Activated CD4-positive, alpha-beta T cell treated with anti-CD3 and anti-CD28 coated beads, Interleukin-2, amount 10 ng/mL, durations not matched to agents 7 days and 5 days (primary cell): ENCODE data around the gene CRYL1. TPM values are rescaled to one million over a fixed set of nuclear protein-coding genes. Genes with fewer than 3 reads are reported as not detected.
"Not testable (repeated sequence)": the region's sequence is repeated elsewhere in the genome, so short reads cannot be mapped to it uniquely, and the experiment has no call there.

Experiments used
- CTCF ChIA-PET: fragments of 350-600 bp; sonication (Branson Sonifier 250); formaldehyde crosslinking; loops from one replicate; lab custom pipeline; 2021; ENCODE audit warnings: antibody characterized with exemption; lab: Charles Lee
- POLR2A ChIA-PET: fragments of 350-600 bp; sonication (Branson Sonifier 250); formaldehyde crosslinking; loops from one replicate; lab custom pipeline; 2021; ENCODE audit warnings: antibody characterized with exemption; lab: Charles Lee
- DNase-seq: peaks from one replicate; pipeline ENCODE4 v3.0.0-alpha.2; 2020
- H3K27ac Mint-ChIP-seq: one replicate; pipeline ENCODE4 v1.8.0; 2021; ENCODE audit warnings: mild to moderate bottlenecking, moderate library complexity, mixed read lengths
- H3K27me3 Mint-ChIP-seq: one replicate; pipeline ENCODE4 v1.8.0; 2021; ENCODE audit warnings: mixed read lengths
- H3K36me3 Mint-ChIP-seq: one replicate; pipeline ENCODE4 v1.8.0; 2021; ENCODE audit warnings: low read depth, mixed read lengths
- H3K4me1 Mint-ChIP-seq: one replicate; pipeline ENCODE4 v1.8.0; 2021; ENCODE audit warnings: mixed read lengths
- H3K4me3 Mint-ChIP-seq: one replicate; pipeline ENCODE4 v1.8.0; 2021; ENCODE audit warnings: mild to moderate bottlenecking, moderate library complexity, mixed read lengths
- H3K9me3 Mint-ChIP-seq: one replicate; pipeline ENCODE4 v1.8.0; 2021; ENCODE audit warnings: mixed read lengths
- total RNA-seq, 2 experiments: library from RNA; stranded (reverse); gene quantifications; one replicate each; pipeline ENCODE4 v1.2.3, GENCODE V29; 2021

CRYL1 gene
- total RNA-seq, 2 experiments from 2014 or later: 10.5 to 11.7 TPM

GRCh38 chr13:20436505-20436904 lies 89.2 kb downstream of the CRYL1 start:
- peaks cover 2% of the 10 kb centered on the region for H3K9me3 Mint-ChIP-seq
- CTCF ChIA-PET: interaction anchor here (1.2 kb wide), 1 partner anchor 11 kb away, joined by 4 read pairs; no protein-coding TSS in a partner anchor
- H3K36me3 Mint-ChIP-seq: peaks cover 8% of the 10 kb centered on the region
- no peaks in the 10 kb centered on the region for H3K4me1 Mint-ChIP-seq
- POLR2A ChIA-PET: no interaction called here
- DNase-seq: no peak
- H3K27ac Mint-ChIP-seq: no peak overlapping the region
- H3K27me3 Mint-ChIP-seq: no peaks in the 10 kb centered on the region
- H3K4me3 Mint-ChIP-seq: no peak overlapping the region

- Mint-ChIP-seq H3K27me3 (no peaks in the 10 kb centered on the region), H3K36me3 (peaks cover 8% of the 10 kb centered on the region), H3K4me1 (no peaks in the 10 kb centered on the region), H3K27ac (no peak overlapping the region), H3K9me3 (peaks cover 2% of the 10 kb centered on the region), H3K4me3 (no peak overlapping the region)
- no peak for DNase-seq
- ChIA-PET CTCF (interaction anchor here (1.1 to 1.2 kb wide), 2 partner anchors 11 to 12 kb away, joined by 3 to 4 read pairs; no protein-coding TSS in a partner anchor), POLR2A (no interaction called here)
Measured at GRCh38 chr13:20435616-20436368, 89.9 kb downstream of the CRYL1 start.

- H3K4me3 Mint-ChIP-seq, CTCF ChIA-PET, H3K36me3 Mint-ChIP-seq, H3K9me3 Mint-ChIP-seq, H3K27me3 Mint-ChIP-seq, POLR2A ChIA-PET, DNase-seq, H3K4me1 Mint-ChIP-seq, H3K27ac Mint-ChIP-seq: not testable (repeated sequence)
Measured at GRCh38 chr13:20434210-20434609, 91.4 kb downstream of the CRYL1 start.

GRCh38 chr13:20431687-20432384 lies 93.8 kb downstream of the CRYL1 start:
- H3K4me1 Mint-ChIP-seq: peaks cover 4% of the 10 kb centered on the region
- H3K4me3 Mint-ChIP-seq: no peak overlapping the region
- H3K9me3 Mint-ChIP-seq: peaks cover 2% of the 10 kb centered on the region
- ChIA-PET POLR2A (no interaction called here), CTCF (interaction anchor here (1.6 kb wide), 1 partner anchor 12 kb away, joined by 3 read pairs; no protein-coding TSS in a partner anchor)
- peaks cover 7% of the 10 kb centered on the region for H3K36me3 Mint-ChIP-seq
- no peak for DNase-seq
- H3K27ac Mint-ChIP-seq: no peak overlapping the region
- no peaks in the 10 kb centered on the region for H3K27me3 Mint-ChIP-seq

DNA sequence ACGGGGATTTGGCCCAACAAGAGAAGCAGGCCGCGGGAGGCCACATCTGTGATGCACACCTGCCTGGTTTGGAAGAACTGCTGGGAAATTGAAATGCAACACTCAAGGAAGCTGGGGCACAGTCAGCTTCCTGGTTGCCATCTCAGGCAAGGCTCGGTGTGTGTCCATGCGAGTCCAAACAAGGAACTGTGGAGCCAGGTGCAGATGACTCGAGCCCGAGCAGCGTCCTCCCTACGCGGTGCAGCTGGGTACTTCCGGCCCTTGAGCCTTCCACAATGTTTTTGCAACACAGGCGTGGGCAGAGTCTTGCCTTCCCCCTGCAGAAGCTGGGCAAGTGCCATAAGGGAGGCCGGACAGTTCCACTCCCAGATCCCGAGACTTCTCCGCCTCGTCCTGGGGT lies 94.6 kb downstream of the CRYL1 start:
- Mint-ChIP-seq H3K27ac (no peak overlapping the region), H3K4me3 (no peak overlapping the region), H3K4me1 (peaks cover 4% of the 10 kb centered on the region), H3K27me3 (no peaks in the 10 kb centered on the region), H3K9me3 (peaks cover 2% of the 10 kb centered on the region), H3K36me3 (peaks cover 7% of the 10 kb centered on the region)
- CTCF ChIA-PET: no interaction called here
- no peak for DNase-seq
- POLR2A ChIA-PET: no interaction called here

DNA sequence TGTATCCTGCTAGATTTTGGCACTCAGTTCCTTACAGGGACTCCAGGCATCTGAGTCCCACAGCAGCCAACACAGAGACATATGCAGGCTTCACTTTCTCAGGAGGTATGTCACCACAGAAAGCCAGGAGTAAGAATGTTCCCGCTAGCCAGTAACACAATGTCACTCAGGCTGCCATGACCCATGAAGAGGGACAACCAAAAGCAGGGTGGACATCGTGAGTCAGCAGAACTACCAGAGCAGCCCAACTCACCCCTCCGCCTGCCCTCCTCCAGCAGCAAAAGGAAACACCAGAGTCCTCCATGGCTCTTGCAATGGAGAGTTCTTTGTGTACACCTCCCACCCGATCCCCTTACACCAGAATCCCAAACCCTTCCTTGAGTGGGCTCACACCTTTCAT lies 95.4 kb downstream of the CRYL1 start:
- Mint-ChIP-seq H3K9me3 (peaks cover 2% of the 10 kb centered on the region), H3K36me3 (peaks cover 9% of the 10 kb centered on the region), H3K27ac (no peak overlapping the region), H3K27me3 (no peaks in the 10 kb centered on the region), H3K4me1 (peaks cover 8% of the 10 kb centered on the region), H3K4me3 (no peak overlapping the region)
- ChIA-PET POLR2A (no interaction called here), CTCF (no interaction called here)
- DNase-seq: no peak

DNA sequence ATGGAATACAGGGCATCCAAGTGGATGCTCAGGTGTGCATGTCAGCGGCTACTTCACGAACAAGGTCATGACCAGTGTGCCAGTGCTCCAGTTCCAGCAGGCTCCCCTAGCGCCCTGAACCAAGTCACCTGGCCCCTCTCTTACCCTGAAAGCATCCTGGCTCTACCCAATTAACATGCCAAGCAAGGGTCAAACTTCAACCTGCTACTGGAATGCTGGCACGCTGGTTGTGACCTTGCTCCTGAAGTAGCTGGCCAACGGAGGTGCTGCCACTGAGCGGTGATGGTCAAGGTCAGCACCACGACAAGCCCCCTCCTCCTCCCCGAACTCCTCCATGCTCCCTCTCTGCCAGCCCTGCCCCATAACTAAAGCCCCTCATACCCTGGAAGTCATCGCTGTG lies 96.0 kb downstream of the CRYL1 start:
- H3K36me3 Mint-ChIP-seq: peaks cover 7% of the 10 kb centered on the region
- DNase-seq: no peak
- ChIA-PET CTCF (no interaction called here), POLR2A (no interaction called here)
- peaks cover 2% of the 10 kb centered on the region for H3K9me3 Mint-ChIP-seq
- H3K4me1 Mint-ChIP-seq: peaks cover 8% of the 10 kb centered on the region
- H3K27me3 Mint-ChIP-seq: no peaks in the 10 kb centered on the region
- H3K27ac Mint-ChIP-seq: no peak overlapping the region
- H3K4me3 Mint-ChIP-seq: no peak overlapping the region

- H3K4me3 Mint-ChIP-seq: no peak overlapping the region
- no peak for DNase-seq
- CTCF ChIA-PET: interaction anchor here (0.6 to 1.0 kb wide), 2 partner anchors 21 to 173 kb away, joined by 3 read pairs; no protein-coding TSS in a partner anchor
- peaks cover 7% of the 10 kb centered on the region for H3K36me3 Mint-ChIP-seq
- peaks cover 8% of the 10 kb centered on the region for H3K4me1 Mint-ChIP-seq
- POLR2A ChIA-PET: no interaction called here
- no peaks in the 10 kb centered on the region for H3K9me3 Mint-ChIP-seq
- no peaks in the 10 kb centered on the region for H3K27me3 Mint-ChIP-seq
- H3K27ac Mint-ChIP-seq: no peak overlapping the region
Measured at GRCh38 chr13:20428666-20429644, 96.7 kb downstream of the CRYL1 start.

GRCh38 chr13:20426766-20427448 lies 98.8 kb downstream of the CRYL1 start:
- Mint-ChIP-seq H3K9me3 (no peaks in the 10 kb centered on the region), H3K4me3 (no peak overlapping the region), H3K4me1 (peaks cover 8% of the 10 kb centered on the region), H3K27me3 (no peaks in the 10 kb centered on the region), H3K36me3 (peaks cover 5% of the 10 kb centered on the region), H3K27ac (no peak overlapping the region)
- no peak for DNase-seq
- POLR2A ChIA-PET: interaction anchor here (0.6 kb wide), 1 partner anchor 8 kb away, joined by 4 read pairs; no protein-coding TSS in a partner anchor
- CTCF ChIA-PET: interaction anchor here (0.8 kb wide), 2 partner anchors 12 to 29 kb away, joined by 3 read pairs; no protein-coding TSS in a partner anchor

- Mint-ChIP-seq H3K9me3 (no peaks in the 10 kb centered on the region), H3K27ac (no peak overlapping the region), H3K36me3 (peaks cover 7% of the 10 kb centered on the region), H3K4me1 (peaks cover 14% of the 10 kb centered on the region), H3K27me3 (no peaks in the 10 kb centered on the region), H3K4me3 (no peak overlapping the region)
- CTCF ChIA-PET: interaction anchor here (0.5 to 0.8 kb wide), 4 partner anchors 29 to 229 kb away, joined by 3 read pairs; no protein-coding TSS in a partner anchor
- POLR2A ChIA-PET: no interaction called here
- no peak for DNase-seq
Measured at GRCh38 chr13:20425819-20426219, 99.8 kb downstream of the CRYL1 start.

GRCh38 chr13:20424949-20425348 lies 100.7 kb downstream of the CRYL1 start:
- POLR2A ChIA-PET: no interaction called here
- CTCF ChIA-PET: interaction anchor here (1.0 kb wide), 1 partner anchor 33 kb away, joined by 3 read pairs; no protein-coding TSS in a partner anchor

DNA sequence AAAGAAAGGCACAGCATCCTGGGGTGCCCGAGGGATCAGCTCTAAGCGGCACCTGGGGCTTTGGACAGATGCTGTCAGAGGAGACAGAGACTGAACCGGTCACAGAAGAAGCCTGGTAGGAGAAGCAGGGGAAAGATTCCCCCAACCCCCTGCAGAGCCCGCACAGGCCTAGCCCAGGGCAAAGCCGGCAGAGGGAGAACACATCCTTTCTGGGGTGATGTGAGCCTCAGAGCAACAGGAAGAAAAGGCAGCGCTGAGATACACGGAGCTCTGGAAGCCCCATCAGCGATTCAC lies 101.2 kb downstream of the CRYL1 start:
- Mint-ChIP-seq H3K9me3 (no peaks in the 10 kb centered on the region), H3K36me3 (peaks cover 13% of the 10 kb centered on the region), H3K27me3 (no peaks in the 10 kb centered on the region), H3K27ac (no peak overlapping the region), H3K4me1 (peaks cover 25% of the 10 kb centered on the region), H3K4me3 (no peak overlapping the region)
- ChIA-PET CTCF (interaction anchor here (1.0 kb wide), 2 partner anchors 11 to 34 kb away, joined by 3 read pairs; no protein-coding TSS in a partner anchor), POLR2A (no interaction called here)
- no peak for DNase-seq

More at GRCh38 chr13:20424949-20425348, 100.7 kb downstream of the CRYL1 start:
- DNase-seq: no peak
- H3K36me3 Mint-ChIP-seq: peaks cover 10% of the 10 kb centered on the region
- H3K27me3 Mint-ChIP-seq: no peaks in the 10 kb centered on the region
- no peak overlapping the region for H3K4me3 Mint-ChIP-seq
- H3K4me1 Mint-ChIP-seq: peaks cover 21% of the 10 kb centered on the region
- H3K27ac Mint-ChIP-seq: no peak overlapping the region
- H3K9me3 Mint-ChIP-seq: no peaks in the 10 kb centered on the region
